Thoracic aorta (tissue), 2 donors: ENCODE measurements around the gene TNIK. TPM values are rescaled to one million over a fixed set of nuclear protein-coding genes. Genes with fewer than 3 reads are reported as not detected.

Experiments used
- ATAC-seq: fragments of 150-250 bp; one replicate; pipeline ENCODE4 v1.8.0; 2017; ENCODE audit warnings: low read depth; ENCODE audit not compliant: insufficient number of reproducible peaks, low FRiP score
- DNase-seq: peaks from one replicate; pipeline ENCODE4 v3.0.0-alpha.2; 2020; ENCODE audit warnings: low spot score
- H3K27ac ChIP-seq, 2 donors: fragments of 200-600 bp; sonication (generic); 1 replicate in 1 of 2; 2 replicates in 1 of 2; pipeline ENCODE4 v1.5.1; 2016; ENCODE audit warnings: mild to moderate bottlenecking in 2 of 2, moderate library complexity in 2 of 2
- H3K27me3 ChIP-seq: fragments of 200-600 bp; sonication (generic); replicated peaks from 2 replicates; pipeline ENCODE4 v1.6.0; 2016; ENCODE audit warnings: mild to moderate bottlenecking; ENCODE audit not compliant: insufficient read depth
- H3K36me3 ChIP-seq: fragments of 200-600 bp; sonication (generic); one replicate; pipeline ENCODE4 v1.5.1; 2016
- H3K4me1 ChIP-seq, 2 donors: fragments of 200-600 bp; sonication (generic); 1 replicate in 1 of 2; 2 replicates in 1 of 2; pipeline versions ENCODE4 v1.5.1 to v1.6.0; 2016; ENCODE audit warnings: low read depth in 2 of 2, mild to moderate bottlenecking in 1 of 2; ENCODE audit not compliant: control insufficient read depth in 1 of 2
- H3K4me3 ChIP-seq: fragments of 200-600 bp; sonication (generic); 2 replicates; pipeline ENCODE4 v1.5.1; 2016; ENCODE audit warnings: mild to moderate bottlenecking
- H3K9me3 ChIP-seq: fragments of 200-600 bp; sonication (generic); 2 replicates; pipeline ENCODE4 v1.5.1; 2016
- CTCF ChIP-seq: fragments of 200-600 bp; sonication (generic); IDR thresholded peaks from one replicate; pipeline ENCODE4 v1.5.1; 2019; ENCODE audit warnings: antibody characterized with exemption
- total RNA-seq, 2 donors: library from RNA; depleted of rRNA; stranded (reverse); fragments of >200 nt; gene quantifications; one replicate each; pipeline versions ENCODE4 v1.1.0 to v1.2.3, GENCODE V29; 2016

Gene TNIK
- total RNA-seq, 2 donors from 2014 or later: 18.3 to 21.7 TPM

GRCh38 chr3:171165499-171165921, 294.7 kb downstream of the TNIK start:
- Histone ChIP-seq H3K4me3 (no peak overlapping the region), H3K27ac (no peak overlapping the region), H3K27me3 (no peaks in the 10 kb centered on the region), H3K4me1 (no peaks in the 10 kb centered on the region), H3K9me3 (peaks cover 5% of the 10 kb centered on the region), H3K36me3 (peaks cover 3% of the 10 kb centered on the region)
- ATAC-seq (no peak), DNase-seq (no peak)
- TF ChIP-seq CTCF: no peak

- no peak overlapping the region for H3K4me3 ChIP-seq
- no peak for DNase-seq
- peaks cover 3% of the 10 kb centered on the region for H3K36me3 ChIP-seq
- H3K27ac ChIP-seq: no peak overlapping the region
- H3K9me3 ChIP-seq: peaks cover 5% of the 10 kb centered on the region
- no peak for ATAC-seq
- H3K27me3 ChIP-seq: no peaks in the 10 kb centered on the region
- H3K4me1 ChIP-seq: no peaks in the 10 kb centered on the region
- no peak for TF ChIP-seq CTCF
Observed at GRCh38 chr3:171164067-171164465, 296.1 kb downstream of the TNIK start.

GRCh38 chr3:171163101-171164066, 296.8 kb downstream of the TNIK start:
- Histone ChIP-seq H3K36me3 (peaks cover 3% of the 10 kb centered on the region), H3K27ac (no peak overlapping the region), H3K27me3 (no peaks in the 10 kb centered on the region), H3K9me3 (peaks cover 5% of the 10 kb centered on the region), H3K4me3 (no peak overlapping the region), H3K4me1 (no peaks in the 10 kb centered on the region)
- DNase-seq (no peak), ATAC-seq (no peak)
- TF ChIP-seq CTCF: peak; percentile 52

- Histone ChIP-seq H3K9me3 (peaks cover 5% of the 10 kb centered on the region), H3K27ac (no peak overlapping the region), H3K4me1 (no peaks in the 10 kb centered on the region), H3K36me3 (peaks cover 3% of the 10 kb centered on the region), H3K4me3 (no peak overlapping the region), H3K27me3 (no peaks in the 10 kb centered on the region)
- no peak for TF ChIP-seq CTCF
- DNase-seq (no peak), ATAC-seq (no peak)
Observed at GRCh38 chr3:171160325-171160724, 299.9 kb downstream of the TNIK start.

GRCh38 chr3:171159822-171160157, 300.4 kb downstream of the TNIK start:
- Histone ChIP-seq H3K4me1 (no peaks in the 10 kb centered on the region), H3K36me3 (peaks cover 3% of the 10 kb centered on the region), H3K27me3 (no peaks in the 10 kb centered on the region), H3K9me3 (peaks cover 5% of the 10 kb centered on the region), H3K27ac (no peak overlapping the region), H3K4me3 (no peak overlapping the region)
- TF ChIP-seq CTCF: no peak
- DNase-seq (no peak), ATAC-seq (no peak)
